AG04450 (cell line): Measurements from ENCODE around the gene WDR33. TPM values are rescaled to one million over a fixed set of nuclear protein-coding genes. Genes with fewer than 3 reads are reported as not detected.

Experiments used
- CTCF ChIA-PET: fragments of 300-600, 350-600 bp; formaldehyde crosslinking; extraction: SDS; loops from one replicate; lab custom pipeline; 2022; ENCODE audit warnings: antibody characterized with exemption, inconsistent platforms; lab: Charles Lee
- POLR2A ChIA-PET: fragments of 350-600 bp; formaldehyde crosslinking; extraction: SDS; loops from one replicate; lab custom pipeline; 2021; ENCODE audit warnings: antibody characterized with exemption, inconsistent platforms; lab: Yijun Ruan, JAX
- DNase-seq: peaks from one replicate; pipeline ENCODE4 v3.0.0-alpha.2; 2011; ENCODE audit warnings: low read depth, low spot score
- H3K27ac ChIP-seq: one replicate; pipeline ENCODE4 v1.5.1; 2012; ENCODE audit warnings: low read depth, low read length, control low read depth
- H3K27me3 ChIP-seq: one replicate; pipeline ENCODE4 v1.6.0; 2012; ENCODE audit warnings: low read length; ENCODE audit not compliant: control insufficient read depth, insufficient read depth
- H3K4me3 ChIP-seq: 2 replicates; pipeline ENCODE4 v1.5.1; 2011; ENCODE audit warnings: mild to moderate bottlenecking, low read depth, low read length, control low read depth
- H3K9me3 ChIP-seq: 2 replicates; pipeline ENCODE4 v1.5.1; 2012; ENCODE audit warnings: low read length; ENCODE audit not compliant: control insufficient read depth, insufficient read depth
- polyA plus RNA-seq: library from polyadenylated mRNA; depleted of rRNA; stranded (reverse); fragments of >200 nt; gene quantifications from 2 replicates; pipeline ENCODE4 v1.2.3, GENCODE V29; 2011
- TF ChIP-seq, protein P1 (sequence below): IDR thresholded peaks from 2 replicates; pipeline ENCODE4 v1.5.1; 2011; ENCODE audit warnings: low read depth, low read length, control low read depth, inconsistent platforms

WDR33 gene
- polyA plus RNA-seq, 1 experiment = 54.1 TPM

DNA sequence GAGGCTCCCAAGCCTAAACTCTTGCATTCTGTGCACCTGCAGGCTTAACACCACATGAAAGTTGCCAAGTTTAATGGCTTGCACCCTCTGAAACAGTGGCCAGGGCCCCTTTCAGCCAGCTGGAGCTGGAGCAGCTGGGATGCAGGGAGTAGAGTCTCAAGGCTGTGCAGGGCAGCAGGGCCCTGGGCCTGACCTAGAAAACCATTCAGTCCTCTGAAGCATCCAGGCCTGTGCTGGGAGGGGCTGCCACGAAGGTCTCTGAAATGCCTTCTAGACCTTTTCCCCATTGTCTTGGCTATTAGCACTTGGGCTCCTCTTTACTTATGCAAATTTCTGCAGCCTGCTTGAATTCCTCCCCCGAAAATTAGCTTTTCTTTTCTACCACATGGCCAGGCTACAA lies 120.3 kb downstream of the WDR33 start:
- ChIA-PET CTCF (no interaction called here), POLR2A (no interaction called here)
- no peak for DNase-seq
- H3K27ac ChIP-seq = no peak overlapping the region
- H3K4me3 ChIP-seq = no peak overlapping the region
- H3K27me3 ChIP-seq = no peaks in the 10 kb centered on the region
- TF ChIP-seq, protein P1, sequence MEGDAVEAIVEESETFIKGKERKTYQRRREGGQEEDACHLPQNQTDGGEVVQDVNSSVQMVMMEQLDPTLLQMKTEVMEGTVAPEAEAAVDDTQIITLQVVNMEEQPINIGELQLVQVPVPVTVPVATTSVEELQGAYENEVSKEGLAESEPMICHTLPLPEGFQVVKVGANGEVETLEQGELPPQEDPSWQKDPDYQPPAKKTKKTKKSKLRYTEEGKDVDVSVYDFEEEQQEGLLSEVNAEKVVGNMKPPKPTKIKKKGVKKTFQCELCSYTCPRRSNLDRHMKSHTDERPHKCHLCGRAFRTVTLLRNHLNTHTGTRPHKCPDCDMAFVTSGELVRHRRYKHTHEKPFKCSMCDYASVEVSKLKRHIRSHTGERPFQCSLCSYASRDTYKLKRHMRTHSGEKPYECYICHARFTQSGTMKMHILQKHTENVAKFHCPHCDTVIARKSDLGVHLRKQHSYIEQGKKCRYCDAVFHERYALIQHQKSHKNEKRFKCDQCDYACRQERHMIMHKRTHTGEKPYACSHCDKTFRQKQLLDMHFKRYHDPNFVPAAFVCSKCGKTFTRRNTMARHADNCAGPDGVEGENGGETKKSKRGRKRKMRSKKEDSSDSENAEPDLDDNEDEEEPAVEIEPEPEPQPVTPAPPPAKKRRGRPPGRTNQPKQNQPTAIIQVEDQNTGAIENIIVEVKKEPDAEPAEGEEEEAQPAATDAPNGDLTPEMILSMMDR = no peak
- peaks cover 13% of the 10 kb centered on the region for H3K9me3 ChIP-seq

DNA sequence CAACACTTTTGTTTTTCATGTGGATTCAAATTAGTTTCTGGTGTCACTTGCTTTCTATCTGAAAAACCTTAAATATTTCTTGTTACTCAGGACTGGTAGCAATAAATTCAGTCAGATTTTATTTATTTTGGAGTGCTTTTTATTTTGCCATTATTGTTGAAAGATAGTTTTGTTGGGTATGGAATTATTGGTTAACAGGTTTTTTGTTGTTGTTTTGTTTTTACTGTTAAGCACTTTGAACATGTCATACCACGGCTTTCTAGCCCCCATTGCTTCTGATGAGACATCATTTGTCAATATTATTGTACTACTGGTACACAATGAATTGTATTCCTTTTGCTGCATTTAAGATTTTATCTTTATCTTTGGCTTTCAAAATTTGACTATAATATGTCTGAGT lies 122.6 kb downstream of the WDR33 start:
- TF ChIP-seq, protein P1 = no peak
- no peak for DNase-seq
- no peak overlapping the region for H3K27ac ChIP-seq
- CTCF ChIA-PET = no interaction called here
- H3K4me3 ChIP-seq = no peak overlapping the region
- POLR2A ChIA-PET = no interaction called here
- H3K9me3 ChIP-seq = peaks cover 13% of the 10 kb centered on the region
- H3K27me3 ChIP-seq = no peaks in the 10 kb centered on the region

DNA sequence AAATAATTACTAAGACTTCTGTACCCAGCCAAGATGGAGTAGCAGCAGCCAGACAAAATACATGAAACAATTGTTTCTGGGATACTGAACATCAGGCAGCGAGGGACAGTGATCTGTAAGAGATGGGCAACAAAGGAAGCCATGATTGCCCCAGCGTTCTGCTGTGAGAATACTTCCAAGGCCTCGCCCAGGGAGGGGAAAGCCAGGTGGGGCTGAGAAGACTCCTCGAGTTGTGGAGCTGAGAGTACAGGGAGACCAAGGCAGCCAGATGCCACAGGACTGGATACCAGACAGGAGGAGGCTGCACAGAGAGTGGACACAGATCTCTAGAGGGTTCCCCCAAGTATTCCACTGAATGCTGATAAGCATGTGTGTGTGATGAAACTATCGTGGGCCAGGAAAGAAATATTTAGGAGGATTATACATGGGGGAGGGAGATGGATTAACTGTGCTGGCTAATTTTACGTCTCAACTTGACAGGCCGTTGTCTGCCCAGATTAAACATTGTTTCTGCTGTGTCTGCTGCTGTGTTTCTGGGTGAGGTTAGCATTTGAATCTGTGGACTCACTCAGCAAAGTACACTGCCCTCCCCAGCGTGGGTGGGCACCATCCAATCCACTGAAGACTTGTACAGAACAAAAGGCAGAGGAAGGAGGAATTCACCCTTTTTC lies 125.4 kb downstream of the WDR33 start:
- TF ChIP-seq, protein P1 = no peak
- no peak for DNase-seq
- H3K9me3 ChIP-seq = peaks cover 8% of the 10 kb centered on the region
- no peak overlapping the region for H3K27ac ChIP-seq
- POLR2A ChIA-PET = no interaction called here
- CTCF ChIA-PET = interaction anchor here (0.6 kb wide), 1 partner anchor 105 kb away, joined by 3 read pairs; no protein-coding TSS in a partner anchor
- H3K27me3 ChIP-seq = no peaks in the 10 kb centered on the region
- no peak overlapping the region for H3K4me3 ChIP-seq

DNA sequence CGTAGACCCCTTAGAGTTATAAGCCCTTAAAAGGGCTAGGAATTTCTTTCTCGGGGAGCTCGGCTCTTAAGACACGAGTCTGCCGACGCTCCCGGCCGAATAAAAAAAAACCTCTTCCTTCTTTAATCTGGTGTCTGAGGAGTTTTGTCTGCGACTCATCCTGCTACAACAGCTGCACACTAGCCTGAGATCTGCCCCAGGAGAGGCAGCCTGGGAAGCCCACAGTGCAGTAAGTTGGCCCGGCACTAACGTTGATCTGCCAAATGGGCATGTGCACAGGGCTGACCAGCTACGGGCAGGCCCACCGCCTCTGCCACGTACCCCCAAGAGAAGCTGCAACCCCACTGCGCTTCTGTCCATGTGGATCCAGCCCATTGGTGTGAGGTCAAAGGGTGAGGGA lies 127.2 kb downstream of the WDR33 start:
- Histone ChIP-seq H3K9me3 (peaks cover 1% of the 10 kb centered on the region), H3K4me3 (no peak overlapping the region), H3K27me3 (no peaks in the 10 kb centered on the region), H3K27ac (peak overlapping the region; percentile 39)
- TF ChIP-seq, protein P1 = no peak
- no peak for DNase-seq
- CTCF ChIA-PET = interaction anchor here (1.8 kb wide), 1 partner anchor 93 kb away, joined by 8 read pairs; no protein-coding TSS in a partner anchor
- POLR2A ChIA-PET = no interaction called here

DNA sequence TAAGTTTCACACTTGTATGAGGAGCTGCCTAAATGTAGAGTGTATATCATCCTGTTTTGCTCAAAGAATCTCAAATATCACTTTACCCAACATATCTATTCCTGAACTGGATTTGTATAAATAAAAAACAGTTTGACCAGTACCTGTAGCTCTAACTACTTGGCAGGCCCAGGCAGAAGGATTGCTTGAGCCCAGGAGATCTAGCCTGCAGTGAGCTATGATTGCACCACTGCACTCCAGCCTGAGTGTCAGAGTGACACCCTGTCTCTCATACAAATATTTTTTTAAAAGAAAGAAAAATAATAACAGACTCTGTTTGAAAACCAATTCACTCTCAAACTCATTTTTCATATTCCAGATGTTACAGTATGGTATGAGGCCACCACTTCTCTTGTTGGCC lies 127.9 kb downstream of the WDR33 start:
- CTCF ChIA-PET = interaction anchor here (1.8 kb wide), 1 partner anchor 92 kb away, joined by 8 read pairs; no protein-coding TSS in a partner anchor
- TF ChIP-seq, protein P1 = no peak
- Histone ChIP-seq H3K4me3 (no peak overlapping the region), H3K9me3 (no peaks in the 10 kb centered on the region; the same call in 1 of the 2 replicates), H3K27ac (no peak overlapping the region), H3K27me3 (peaks cover 5% of the 10 kb centered on the region)
- POLR2A ChIA-PET = no interaction called here
- DNase-seq = no peak
